Esophagus squamous epithelium (tissue), 5 donors: Measurements from ENCODE around the gene IRF2BP2. TPM values are rescaled to one million over a fixed set of nuclear protein-coding genes. Genes with fewer than 3 reads are reported as not detected.

Source experiments
- DNase-seq: peaks from one replicate; lab custom pipeline; 2025; lab: John Stamatoyannopoulos, UW
- H3K27ac ChIP-seq, 4 donors: fragments of 200-600 bp; sonication (generic); one replicate each; pipeline ENCODE4 v1.5.1; 2016 to 2019; ENCODE audit warnings: mild to moderate bottlenecking in 1 of 4
- H3K27me3 ChIP-seq, 4 donors: fragments of 200-600 bp; sonication (generic); 1 replicate in 3 of 4; 2 replicates in 1 of 4; pipeline versions ENCODE4 v1.5.1 to v1.6.0; 2017 to 2021; ENCODE audit warnings: antibody characterized with exemption in 1 of 4
- H3K36me3 ChIP-seq, 3 donors: fragments of 200-600 bp; sonication (generic); one replicate each; pipeline ENCODE4 v1.5.1; 2016 to 2019
- H3K4me1 ChIP-seq, 3 donors: fragments of 200-600 bp; sonication (generic); one replicate each; pipeline ENCODE4 v1.5.1; 2017 to 2019
- H3K4me3 ChIP-seq, 4 donors: fragments of 200-600 bp; sonication (generic); 1 replicate in 3 of 4; 2 replicates in 1 of 4; pipeline ENCODE4 v1.5.1; 2016 to 2019; ENCODE audit warnings: mild to moderate bottlenecking in 2 of 4, moderate library complexity in 1 of 4
- H3K9me3 ChIP-seq, 3 donors: fragments of 200-600 bp; sonication (generic); one replicate each; pipeline ENCODE4 v1.5.1; 2016 to 2019
- POLR2A ChIP-seq, 4 donors: fragments of 450-650 bp; IDR thresholded peaks; one replicate each; pipeline ENCODE4 v1.6.1; 2017; ENCODE audit warnings: antibody characterized with exemption in 4 of 4, mild to moderate bottlenecking in 4 of 4, moderate library complexity in 3 of 4
- WGBS, 2 donors: methylation state at CpG; one replicate each; pipeline ENCODE4 v1.1.5; 2018; 5-methylcytosine and 5-hydroxymethylcytosine counted together
- intact Hi-C: fragments of 100-400 bp; cut with DNase I; formaldehyde crosslinking; loops from one replicate; pipeline ENCODE4 v1.15.0; 2022
- total RNA-seq, 4 donors: library from RNA; depleted of rRNA; stranded (reverse); fragments of >200 nt; gene quantifications; one replicate each; pipeline ENCODE4 v1.1.0, GENCODE V29; 2016
- TF ChIP-seq, protein P1 (sequence below), 6 experiments: fragments of 450-650 bp in 4 of 6; fragments of 200-600 bp in 2 of 6; sonication (generic) in 2 of 6; IDR thresholded peaks; one replicate each; pipeline ENCODE4 v1.5.1; 2016 to 2019; ENCODE audit warnings: antibody characterized with exemption in 6 of 6, mild to moderate bottlenecking in 4 of 6, moderate library complexity in 4 of 6
- donor health status: DM: yes; HTN: yes; CAD: no.

Gene IRF2BP2
- total RNA-seq, 4 donors from 2014 or later = 52.5 to 66.8 (median 57.6) TPM

DNA sequence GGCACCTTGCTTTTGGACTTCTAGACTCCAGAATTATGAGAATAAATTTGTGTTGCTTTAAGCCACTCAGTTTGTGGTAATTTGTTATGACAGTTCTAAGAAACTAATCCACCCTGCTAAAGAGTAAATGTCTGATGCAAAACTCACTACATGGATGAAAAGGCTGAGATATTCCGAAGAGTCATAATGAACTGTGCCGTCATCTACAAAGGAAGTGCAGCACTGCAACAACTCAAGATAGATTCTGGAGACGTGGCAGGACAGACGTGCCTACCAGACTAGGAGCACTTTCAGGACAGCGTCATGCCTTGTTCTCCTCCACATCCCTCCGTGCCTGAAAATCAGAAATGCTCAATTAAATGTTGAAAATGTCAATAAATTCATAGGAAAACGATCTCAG lies 24.4 kb upstream of the IRF2BP2 start:
- no peaks in the 10 kb centered on the region for H3K9me3 ChIP-seq
- H3K4me1 ChIP-seq = peaks cover 0 to 3% (median 0%) of the 10 kb centered on the region in 3 donors
- intact Hi-C loops = no loop called here
- H3K36me3 ChIP-seq = no peaks in the 10 kb centered on the region
- 85 to 86% methylated on average over 7 of the region's 7 CpGs for WGBS, 2 donors
- no peak overlapping the region for H3K27ac ChIP-seq
- H3K4me3 ChIP-seq = no peak overlapping the region
- no peak for DNase-seq
- H3K27me3 ChIP-seq = no peaks in the 10 kb centered on the region
- TF ChIP-seq, protein P1, sequence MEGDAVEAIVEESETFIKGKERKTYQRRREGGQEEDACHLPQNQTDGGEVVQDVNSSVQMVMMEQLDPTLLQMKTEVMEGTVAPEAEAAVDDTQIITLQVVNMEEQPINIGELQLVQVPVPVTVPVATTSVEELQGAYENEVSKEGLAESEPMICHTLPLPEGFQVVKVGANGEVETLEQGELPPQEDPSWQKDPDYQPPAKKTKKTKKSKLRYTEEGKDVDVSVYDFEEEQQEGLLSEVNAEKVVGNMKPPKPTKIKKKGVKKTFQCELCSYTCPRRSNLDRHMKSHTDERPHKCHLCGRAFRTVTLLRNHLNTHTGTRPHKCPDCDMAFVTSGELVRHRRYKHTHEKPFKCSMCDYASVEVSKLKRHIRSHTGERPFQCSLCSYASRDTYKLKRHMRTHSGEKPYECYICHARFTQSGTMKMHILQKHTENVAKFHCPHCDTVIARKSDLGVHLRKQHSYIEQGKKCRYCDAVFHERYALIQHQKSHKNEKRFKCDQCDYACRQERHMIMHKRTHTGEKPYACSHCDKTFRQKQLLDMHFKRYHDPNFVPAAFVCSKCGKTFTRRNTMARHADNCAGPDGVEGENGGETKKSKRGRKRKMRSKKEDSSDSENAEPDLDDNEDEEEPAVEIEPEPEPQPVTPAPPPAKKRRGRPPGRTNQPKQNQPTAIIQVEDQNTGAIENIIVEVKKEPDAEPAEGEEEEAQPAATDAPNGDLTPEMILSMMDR (IDR thresholded peaks at IDR 0.05) = no peak
- no peak for TF ChIP-seq POLR2A (IDR thresholded peaks at IDR 0.05)

DNA sequence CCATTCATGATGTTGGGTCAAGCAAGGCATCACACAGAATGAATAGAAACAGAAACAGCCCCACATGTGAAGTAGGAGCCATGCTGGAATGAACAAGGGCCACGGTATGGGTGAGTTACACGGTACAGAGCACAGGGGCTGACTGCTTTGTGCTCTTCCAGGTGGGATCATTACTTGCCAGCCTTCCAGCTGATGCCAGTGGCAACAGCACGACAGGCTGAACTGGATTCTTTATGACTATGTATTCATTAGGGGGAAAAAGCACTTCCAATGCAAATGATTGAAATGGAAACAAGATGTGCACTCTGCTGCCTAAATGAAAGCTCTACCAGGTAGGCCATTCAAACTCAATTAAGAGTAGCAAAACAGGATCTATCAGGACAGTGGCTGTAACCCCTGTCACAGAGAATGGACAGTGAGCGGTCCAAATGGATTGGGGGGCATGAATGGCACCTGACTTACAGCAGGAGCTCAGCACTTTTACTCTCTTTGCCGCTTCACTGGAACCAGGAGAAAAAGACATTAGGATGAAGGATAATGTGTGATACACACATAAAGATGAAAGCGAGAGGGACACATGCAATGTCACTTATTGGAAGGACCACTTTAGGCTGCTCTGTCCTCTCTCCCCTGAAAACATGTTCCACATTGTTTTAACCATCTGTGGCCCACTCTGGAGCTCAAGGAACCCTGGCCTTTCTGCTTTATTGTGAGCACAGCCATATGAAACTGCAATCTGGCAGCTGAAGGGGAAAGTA lies 23.4 kb upstream of the IRF2BP2 start:
- Histone ChIP-seq H3K4me1 (peaks cover 0 to 7% (median 3%) of the 10 kb centered on the region in 3 donors), H3K36me3 (no peaks in the 10 kb centered on the region), H3K27ac (no peak overlapping the region), H3K9me3 (no peaks in the 10 kb centered on the region), H3K27me3 (no peaks in the 10 kb centered on the region), H3K4me3 (no peak overlapping the region)
- intact Hi-C loops = no loop called here
- TF ChIP-seq POLR2A (IDR thresholded peaks at IDR 0.05) = no peak
- TF ChIP-seq, protein P1 (IDR thresholded peaks at IDR 0.05) = no peak
- WGBS, 2 donors = 75 to 91% methylated on average over 4 to 6 of the region's 6 CpGs
- DNase-seq = no peak

DNA sequence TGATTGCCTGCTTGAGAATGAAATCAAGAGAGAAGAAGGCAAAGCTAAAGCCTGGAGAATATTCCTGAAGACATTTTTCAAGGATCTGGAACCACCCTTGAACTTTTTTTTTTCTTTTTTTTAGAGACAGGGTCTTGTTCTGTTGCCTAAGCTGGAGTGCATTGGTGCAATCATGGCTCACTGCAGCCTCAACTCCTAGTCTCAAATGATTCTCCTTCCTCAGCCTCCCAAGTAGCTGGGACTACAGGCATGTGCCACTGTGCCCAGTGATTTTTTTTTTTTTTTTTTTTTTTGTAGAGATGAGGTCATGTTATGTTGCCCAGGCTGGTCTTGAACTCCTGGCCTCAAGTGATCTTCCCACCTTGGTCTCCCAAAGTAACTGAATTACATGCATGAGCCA lies 22.2 kb upstream of the IRF2BP2 start:
- H3K27ac ChIP-seq = no peak overlapping the region
- H3K9me3 ChIP-seq = no peaks in the 10 kb centered on the region
- intact Hi-C loops = no loop called here
- DNase-seq = no peak
- H3K4me1 ChIP-seq = peaks cover 4 to 15% (median 10%) of the 10 kb centered on the region in 3 donors
- no peak overlapping the region for H3K4me3 ChIP-seq
- no peaks in the 10 kb centered on the region for H3K27me3 ChIP-seq
- no peak for TF ChIP-seq POLR2A (IDR thresholded peaks at IDR 0.05)
- TF ChIP-seq, protein P1 (IDR thresholded peaks at IDR 0.05) = no peak
- no peaks in the 10 kb centered on the region for H3K36me3 ChIP-seq

DNA sequence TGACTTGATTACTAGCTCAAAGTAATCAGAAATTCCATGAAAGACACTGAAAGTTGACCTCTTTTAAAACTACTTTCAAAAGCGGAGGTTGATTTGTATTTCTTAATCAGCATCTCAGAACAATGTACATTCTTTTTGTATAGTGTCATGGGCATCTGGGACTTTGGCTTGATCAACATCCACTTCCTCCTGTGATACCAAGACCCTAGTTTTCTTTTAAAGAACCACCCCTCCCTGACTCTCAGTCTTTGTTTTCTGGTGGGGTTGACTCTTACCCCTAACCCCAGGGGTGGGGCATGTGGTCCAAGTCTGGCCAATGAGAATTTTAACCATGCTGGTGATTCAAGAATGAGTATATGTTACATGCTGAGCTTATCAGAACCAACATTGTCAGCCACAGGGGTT lies 21.7 kb upstream of the IRF2BP2 start:
- no peak for TF ChIP-seq POLR2A (IDR thresholded peaks at IDR 0.05)
- TF ChIP-seq, protein P1 (IDR thresholded peaks at IDR 0.05) = no peak
- no peak for DNase-seq
- WGBS, 2 donors = 36 to 56% methylated on average over 1 of the region's 1 CpG
- H3K9me3 ChIP-seq = no peaks in the 10 kb centered on the region
- no peak overlapping the region for H3K27ac ChIP-seq
- H3K4me3 ChIP-seq = no peak overlapping the region
- intact Hi-C loops = no loop called here
- H3K4me1 ChIP-seq = peaks cover 4 to 16% (median 10%) of the 10 kb centered on the region in 3 donors
- H3K27me3 ChIP-seq = no peaks in the 10 kb centered on the region
- H3K36me3 ChIP-seq = no peaks in the 10 kb centered on the region

DNA sequence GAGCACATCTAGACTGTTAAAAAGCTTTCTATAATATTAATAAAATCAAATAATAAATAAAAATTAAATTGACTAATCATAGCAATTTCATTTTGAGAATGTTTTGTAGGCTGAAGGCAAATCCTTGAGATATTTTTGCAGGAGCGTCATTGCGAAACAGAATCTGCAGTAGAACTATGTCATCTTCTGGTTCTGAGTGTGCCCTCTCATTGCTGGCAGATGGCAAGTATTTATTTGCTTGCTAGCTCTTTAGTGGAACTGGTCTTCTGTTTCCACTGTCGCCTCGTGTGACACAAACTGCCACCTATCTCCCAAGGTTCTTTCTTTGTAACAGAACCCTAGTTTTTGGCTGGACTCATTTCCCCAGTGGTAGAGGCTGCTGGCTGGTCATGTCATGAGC lies 19.0 kb upstream of the IRF2BP2 start:
- Histone ChIP-seq H3K36me3 (no peaks in the 10 kb centered on the region), H3K9me3 (no peaks in the 10 kb centered on the region), H3K4me1 (peaks cover 4 to 26% (median 14%) of the 10 kb centered on the region in 3 donors), H3K27ac (no peak overlapping the region), H3K27me3 (no peaks in the 10 kb centered on the region), H3K4me3 (no peak overlapping the region)
- intact Hi-C loops = no loop called here
- no peak for TF ChIP-seq POLR2A (IDR thresholded peaks at IDR 0.05)
- TF ChIP-seq, protein P1 (IDR thresholded peaks at IDR 0.05) = no peak
- WGBS, 2 donors = 85 to 90% methylated on average over 4 of the region's 4 CpGs
- DNase-seq = no peak
